KOPT-K1 (cell line): ENCODE results near the gene CTDSPL.

Experiments
- H3K27ac ChIP-seq: fragments of 200-600 bp; sonication (generic); 2 replicates; pipeline ENCODE4 v1.5.1; 2016; ENCODE audit warnings: antibody characterized with exemption, mild to moderate bottlenecking, low read depth, low read length; ENCODE audit not compliant: poor library complexity, severe bottlenecking
- H3K36me3 ChIP-seq: fragments of 200-600 bp; sonication (generic); 2 replicates; pipeline ENCODE4 v1.5.1; 2017; ENCODE audit warnings: antibody characterized with exemption, mild to moderate bottlenecking, low read length, moderate library complexity; ENCODE audit not compliant: insufficient read depth
- H3K9me3 ChIP-seq: fragments of 200-600 bp; sonication (generic); 2 replicates; pipeline ENCODE4 v1.5.1; 2017; ENCODE audit warnings: antibody characterized with exemption, low read length, mild to moderate bottlenecking; ENCODE audit not compliant: insufficient read depth, poor library complexity, severe bottlenecking

CTDSPL gene

GRCh38 chr3:38003371-38003816, 141.7 kb downstream of the CTDSPL start:
- no peak overlapping the region for H3K27ac ChIP-seq

GRCh38 chr3:38003817-38004414, 142.2 kb downstream of the CTDSPL start:
- no peaks in the 10 kb centered on the region for H3K9me3 ChIP-seq
- peaks cover 94% of the 10 kb centered on the region for H3K36me3 ChIP-seq
- no peak overlapping the region for H3K27ac ChIP-seq

More at GRCh38 chr3:38003371-38003816, 141.7 kb downstream of the CTDSPL start:
- H3K9me3 ChIP-seq, result no peaks in the 10 kb centered on the region
- peaks cover 94% of the 10 kb centered on the region for H3K36me3 ChIP-seq

- Histone ChIP-seq H3K27ac (no peak overlapping the region), H3K36me3 (peaks cover 90% of the 10 kb centered on the region), H3K9me3 (no peaks in the 10 kb centered on the region)
Observed at GRCh38 chr3:38004415-38005075, 142.9 kb downstream of the CTDSPL start.

- H3K27ac ChIP-seq, result no peak overlapping the region
- no peaks in the 10 kb centered on the region for H3K9me3 ChIP-seq
- H3K36me3 ChIP-seq, result peaks cover 81% of the 10 kb centered on the region
Observed at GRCh38 chr3:38005076-38006020, 143.7 kb downstream of the CTDSPL start.

GRCh38 chr3:38006031-38006430, 144.4 kb downstream of the CTDSPL start:
- peaks cover 75% of the 10 kb centered on the region for H3K36me3 ChIP-seq
- H3K27ac ChIP-seq, result no peak overlapping the region
- H3K9me3 ChIP-seq, result no peaks in the 10 kb centered on the region

GRCh38 chr3:38006445-38006995, 144.8 kb downstream of the CTDSPL start:
- peaks cover 70% of the 10 kb centered on the region for H3K36me3 ChIP-seq
- H3K9me3 ChIP-seq, result no peaks in the 10 kb centered on the region
- no peak overlapping the region for H3K27ac ChIP-seq

- Histone ChIP-seq H3K27ac (no peak overlapping the region), H3K36me3 (peaks cover 58% of the 10 kb centered on the region), H3K9me3 (no peaks in the 10 kb centered on the region)
Observed at GRCh38 chr3:38007754-38008090, 146.0 kb downstream of the CTDSPL start.

GRCh38 chr3:38008191-38008701, 146.6 kb downstream of the CTDSPL start:
- H3K27ac ChIP-seq, result no peak overlapping the region
- no peaks in the 10 kb centered on the region for H3K9me3 ChIP-seq
- peaks cover 52% of the 10 kb centered on the region for H3K36me3 ChIP-seq

- Histone ChIP-seq H3K9me3 (no peaks in the 10 kb centered on the region), H3K36me3 (peaks cover 44% of the 10 kb centered on the region), H3K27ac (no peak overlapping the region)
Observed at GRCh38 chr3:38008971-38009580, 147.4 kb downstream of the CTDSPL start.

GRCh38 chr3:38009807-38010591, 148.3 kb downstream of the CTDSPL start:
- H3K36me3 ChIP-seq, result peaks cover 35% of the 10 kb centered on the region
- H3K9me3 ChIP-seq, result no peaks in the 10 kb centered on the region
- no peak overlapping the region for H3K27ac ChIP-seq

GRCh38 chr3:38011111-38011510, 149.4 kb downstream of the CTDSPL start:
- Histone ChIP-seq H3K27ac (no peak overlapping the region), H3K36me3 (peaks cover 24% of the 10 kb centered on the region; the same call in 1 of the 2 replicates), H3K9me3 (peaks cover 1% of the 10 kb centered on the region)

- Histone ChIP-seq H3K9me3 (peaks cover 5% of the 10 kb centered on the region), H3K27ac (no peak overlapping the region), H3K36me3 (no peaks in the 10 kb centered on the region)
Observed at GRCh38 chr3:38015485-38015884, 153.8 kb downstream of the CTDSPL start.

- Histone ChIP-seq H3K27ac (no peak overlapping the region), H3K36me3 (no peaks in the 10 kb centered on the region), H3K9me3 (peaks cover 5% of the 10 kb centered on the region)
Observed at GRCh38 chr3:38015984-38016383, 154.3 kb downstream of the CTDSPL start.

- H3K9me3 ChIP-seq, result peaks cover 5% of the 10 kb centered on the region
- H3K36me3 ChIP-seq, result no peaks in the 10 kb centered on the region
- no peak overlapping the region for H3K27ac ChIP-seq
Observed at GRCh38 chr3:38016410-38016809, 154.7 kb downstream of the CTDSPL start.
